Activated CD4-positive, alpha-beta memory T cell treated with anti-CD3 and anti-CD28 coated beads, Interleukin-2, amount 10 ng/mL, durations not matched to agents 7 days and 5 days (primary cell): ENCODE data around the gene CD248. TPM values are rescaled to one million over a fixed set of nuclear protein-coding genes. Genes with fewer than 3 reads are reported as not detected.

Source experiments
- CTCF ChIA-PET: fragments of 350-600 bp; sonication (Branson Sonifier 250); formaldehyde crosslinking; loops from one replicate; lab custom pipeline; 2021; ENCODE audit warnings: antibody characterized with exemption, inconsistent platforms; lab: Charles Lee
- POLR2A ChIA-PET: fragments of 350-600 bp; sonication (Branson Sonifier 250); formaldehyde crosslinking; loops from one replicate; lab custom pipeline; 2021; ENCODE audit warnings: antibody characterized with exemption; lab: Charles Lee
- DNase-seq: peaks from one replicate; pipeline ENCODE4 v3.0.0-alpha.2; 2020
- H3K27ac Mint-ChIP-seq: one replicate; pipeline ENCODE4 v1.8.0; 2021; ENCODE audit warnings: mild to moderate bottlenecking, mixed read lengths
- H3K27me3 Mint-ChIP-seq: one replicate; pipeline ENCODE4 v1.8.0; 2021; ENCODE audit warnings: mixed read lengths
- H3K36me3 Mint-ChIP-seq: one replicate; pipeline ENCODE4 v1.8.0; 2021; ENCODE audit warnings: low read depth, mixed read lengths
- H3K4me1 Mint-ChIP-seq: one replicate; pipeline ENCODE4 v1.8.0; 2021; ENCODE audit warnings: mixed read lengths
- H3K4me3 Mint-ChIP-seq: one replicate; pipeline ENCODE4 v1.8.0; 2021; ENCODE audit warnings: mild to moderate bottlenecking, mixed read lengths
- H3K9me3 Mint-ChIP-seq: one replicate; pipeline ENCODE4 v1.8.0; 2021; ENCODE audit warnings: mixed read lengths
- total RNA-seq, 2 experiments: library from RNA; stranded (reverse); gene quantifications; one replicate each; pipeline ENCODE4 v1.2.3, GENCODE V29; 2021

The CD248 gene
- total RNA-seq, 2 experiments from 2014 or later = not detected

- ChIA-PET POLR2A (no interaction called here), CTCF (no interaction called here)
- Mint-ChIP-seq H3K9me3 (no peaks in the 10 kb centered on the region), H3K36me3 (no peaks in the 10 kb centered on the region), H3K27ac (no peak overlapping the region), H3K4me3 (no peak overlapping the region), H3K27me3 (peaks cover 29% of the 10 kb centered on the region), H3K4me1 (peaks cover 16% of the 10 kb centered on the region)
- no peak for DNase-seq
These were observed 21.9 kb downstream of the CD248 start for GRCh38 chr11:66294626-66295620.

DNA sequence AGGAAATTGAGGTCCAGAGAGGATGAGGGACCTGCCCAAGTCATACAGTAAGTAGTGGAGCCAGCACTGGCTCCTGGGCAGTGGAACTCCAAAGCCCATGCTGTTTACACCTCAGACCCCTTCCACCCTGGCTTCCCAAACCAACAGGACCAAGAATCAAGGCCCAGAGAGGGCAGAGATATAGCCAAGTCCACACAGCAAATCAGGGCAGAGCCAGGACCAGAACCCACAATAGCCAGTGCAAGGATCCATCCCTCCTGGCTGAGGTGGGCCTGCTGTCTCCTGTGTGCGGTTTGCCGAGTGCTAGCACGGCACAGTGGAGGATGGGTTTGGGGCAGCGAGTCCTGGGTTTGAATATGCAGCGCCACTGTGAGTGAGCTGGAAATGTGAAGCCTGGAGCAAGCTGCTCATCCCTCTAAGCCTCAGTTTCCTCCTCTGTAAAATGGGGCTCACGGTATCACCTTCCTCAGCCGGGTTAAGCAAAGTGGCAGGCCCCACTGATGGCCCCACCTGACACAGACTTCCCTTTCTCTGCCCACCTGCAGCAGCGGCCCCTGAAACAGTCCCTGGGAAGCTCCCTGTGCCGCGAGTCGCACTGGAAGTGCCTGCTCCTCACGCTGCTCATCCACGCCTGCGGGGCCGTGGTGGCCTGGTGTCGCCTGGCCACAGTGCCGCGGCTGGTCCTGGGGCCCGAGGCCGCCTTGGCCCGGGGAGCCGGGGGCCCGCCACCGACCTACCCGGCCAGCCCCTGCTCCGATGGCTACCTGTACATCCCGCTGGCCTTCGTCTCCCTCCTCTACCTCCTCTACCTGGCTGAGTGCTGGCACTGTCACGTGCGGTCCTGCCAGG lies 22.8 kb downstream of the CD248 start:
- Mint-ChIP-seq H3K27ac (no peak overlapping the region), H3K27me3 (peaks cover 29% of the 10 kb centered on the region), H3K9me3 (no peaks in the 10 kb centered on the region), H3K4me1 (peaks cover 24% of the 10 kb centered on the region), H3K36me3 (no peaks in the 10 kb centered on the region), H3K4me3 (no peak overlapping the region)
- DNase-seq = no peak
- POLR2A ChIA-PET = no interaction called here
- CTCF ChIA-PET = no interaction called here

DNA sequence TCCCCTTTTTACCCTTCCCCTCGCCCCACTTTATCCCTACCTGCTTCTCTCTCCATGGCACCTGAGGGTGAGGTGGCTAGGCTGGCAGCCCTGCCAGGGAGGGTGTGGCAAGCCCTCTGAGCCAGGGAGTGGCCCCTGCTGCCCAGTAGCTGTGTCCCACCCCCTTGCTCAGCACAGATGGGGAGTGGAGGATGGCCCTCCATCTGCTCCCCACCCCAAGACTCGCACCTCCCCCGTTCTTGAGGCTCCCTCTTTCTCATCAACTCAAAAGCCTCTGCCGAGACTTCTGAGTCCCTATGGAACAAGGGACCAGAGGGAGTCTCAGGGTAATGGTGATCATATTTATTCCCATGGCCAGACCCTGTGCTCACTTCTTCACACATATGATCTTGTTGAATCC lies 23.5 kb downstream of the CD248 start:
- DNase-seq = no peak
- H3K27ac Mint-ChIP-seq = no peak overlapping the region
- ChIA-PET POLR2A (no interaction called here), CTCF (no interaction called here)
- H3K4me3 Mint-ChIP-seq = no peak overlapping the region
- H3K36me3 Mint-ChIP-seq = no peaks in the 10 kb centered on the region
- no peaks in the 10 kb centered on the region for H3K9me3 Mint-ChIP-seq
- H3K4me1 Mint-ChIP-seq = peaks cover 26% of the 10 kb centered on the region
- peaks cover 29% of the 10 kb centered on the region for H3K27me3 Mint-ChIP-seq

DNA sequence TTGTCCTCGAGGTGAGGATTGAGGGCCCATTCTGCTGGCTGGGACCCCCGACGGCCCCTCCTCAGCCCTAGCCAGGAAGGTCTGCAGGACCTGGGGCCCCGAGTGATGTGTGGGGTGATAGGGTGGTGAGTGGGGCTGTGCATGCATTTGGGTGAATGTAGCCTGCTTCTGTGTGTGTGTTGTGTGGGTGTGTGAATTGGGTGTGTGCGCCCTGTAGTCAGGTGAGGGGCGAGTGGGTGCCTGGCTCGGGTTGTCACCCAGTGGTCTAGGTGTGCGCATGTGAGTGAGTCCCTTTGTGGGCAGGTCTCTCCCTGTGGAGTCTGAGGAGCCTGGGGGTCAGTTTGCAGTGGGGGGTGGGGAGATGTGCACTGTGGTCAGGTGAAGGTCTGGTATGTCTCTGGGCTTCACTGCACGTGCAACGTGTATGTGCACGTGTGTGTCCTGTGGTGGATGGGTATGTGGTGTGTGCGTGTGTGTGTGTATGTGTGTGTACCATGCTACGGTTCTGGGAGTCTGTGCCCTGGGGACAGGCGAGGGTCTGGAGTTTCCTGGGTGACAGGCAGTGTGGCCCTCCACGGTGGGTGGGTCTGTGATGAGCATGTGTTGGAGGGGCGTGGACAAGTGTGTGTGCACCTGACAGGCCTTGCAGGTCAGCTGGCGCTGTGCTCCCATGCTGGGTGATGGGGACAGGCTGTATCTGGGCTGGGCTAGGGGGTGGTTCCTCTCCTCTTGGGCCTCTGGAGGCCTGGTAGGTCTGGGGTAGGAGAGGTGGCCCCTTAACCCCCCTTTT lies 24.1 kb downstream of the CD248 start:
- Mint-ChIP-seq H3K36me3 (no peaks in the 10 kb centered on the region), H3K4me1 (peaks cover 30% of the 10 kb centered on the region), H3K9me3 (no peaks in the 10 kb centered on the region), H3K27me3 (peaks cover 29% of the 10 kb centered on the region), H3K4me3 (peak overlapping the region; percentile 17), H3K27ac (no peak overlapping the region)
- ChIA-PET POLR2A (no interaction called here), CTCF (no interaction called here)
- no peak for DNase-seq

- ChIA-PET CTCF (interaction anchor here (0.6 to 1.7 kb wide), 3 partner anchors 20 to 138 kb away, joined by 3 to 8 read pairs (median 5); no protein-coding TSS in a partner anchor), POLR2A (interaction anchor here (1.1 to 4.4 kb wide), 2 partner anchors 21 to 52 kb away, joined by 4 to 28 read pairs; no protein-coding TSS in a partner anchor)
- Mint-ChIP-seq H3K27me3 (peaks cover 29% of the 10 kb centered on the region), H3K27ac (no peak within 1 kb of the TSS), H3K36me3 (no peaks in the 10 kb centered on the region), H3K4me3 (peak within 1 kb of the TSS; percentile 92), H3K4me1 (peaks cover 38% of the 10 kb centered on the region), H3K9me3 (no peaks in the 10 kb centered on the region)
- DNase-seq = no peak
These were observed 24.9 kb downstream of the CD248 start, which contains the start of gene TMEM151A for GRCh38 chr11:66291706-66292542. TMEM151A (plus strand) TSS chr11:66291894; CDS start chr11:66292014, 120 bp downstream.

- Mint-ChIP-seq H3K4me3 (no peak overlapping the region), H3K9me3 (no peaks in the 10 kb centered on the region), H3K36me3 (no peaks in the 10 kb centered on the region), H3K4me1 (peaks cover 42% of the 10 kb centered on the region), H3K27me3 (peaks cover 29% of the 10 kb centered on the region), H3K27ac (no peak overlapping the region)
- no peak for DNase-seq
- ChIA-PET CTCF (interaction anchor here (1.6 to 1.7 kb wide), 2 partner anchors 20 to 69 kb away, joined by 3 to 8 read pairs; no protein-coding TSS in a partner anchor), POLR2A (interaction anchor here (1.1 to 4.4 kb wide), 2 partner anchors 21 to 53 kb away, joined by 4 to 28 read pairs; no protein-coding TSS in a partner anchor)
These were observed 25.5 kb downstream of the CD248 start for GRCh38 chr11:66291303-66291705.

GRCh38 chr11:66290330-66290621 lies 26.6 kb downstream of the CD248 start:
- CTCF ChIA-PET = interaction anchor here (1.6 to 2.1 kb wide), 2 partner anchors 25 to 68 kb away, joined by 3 to 5 read pairs; no protein-coding TSS in a partner anchor
- Mint-ChIP-seq H3K36me3 (no peaks in the 10 kb centered on the region), H3K27ac (no peak overlapping the region), H3K27me3 (peaks cover 29% of the 10 kb centered on the region), H3K9me3 (no peaks in the 10 kb centered on the region), H3K4me1 (peaks cover 42% of the 10 kb centered on the region), H3K4me3 (peak overlapping the region; percentile 92)
- POLR2A ChIA-PET = interaction anchor here (1.0 to 4.4 kb wide), 4 partner anchors 11 to 46 kb away, joined by 3 to 28 read pairs (median 20); partner anchors contain the start of genes CNIH2, RAB1B and RIN1
- no peak for DNase-seq

DNA sequence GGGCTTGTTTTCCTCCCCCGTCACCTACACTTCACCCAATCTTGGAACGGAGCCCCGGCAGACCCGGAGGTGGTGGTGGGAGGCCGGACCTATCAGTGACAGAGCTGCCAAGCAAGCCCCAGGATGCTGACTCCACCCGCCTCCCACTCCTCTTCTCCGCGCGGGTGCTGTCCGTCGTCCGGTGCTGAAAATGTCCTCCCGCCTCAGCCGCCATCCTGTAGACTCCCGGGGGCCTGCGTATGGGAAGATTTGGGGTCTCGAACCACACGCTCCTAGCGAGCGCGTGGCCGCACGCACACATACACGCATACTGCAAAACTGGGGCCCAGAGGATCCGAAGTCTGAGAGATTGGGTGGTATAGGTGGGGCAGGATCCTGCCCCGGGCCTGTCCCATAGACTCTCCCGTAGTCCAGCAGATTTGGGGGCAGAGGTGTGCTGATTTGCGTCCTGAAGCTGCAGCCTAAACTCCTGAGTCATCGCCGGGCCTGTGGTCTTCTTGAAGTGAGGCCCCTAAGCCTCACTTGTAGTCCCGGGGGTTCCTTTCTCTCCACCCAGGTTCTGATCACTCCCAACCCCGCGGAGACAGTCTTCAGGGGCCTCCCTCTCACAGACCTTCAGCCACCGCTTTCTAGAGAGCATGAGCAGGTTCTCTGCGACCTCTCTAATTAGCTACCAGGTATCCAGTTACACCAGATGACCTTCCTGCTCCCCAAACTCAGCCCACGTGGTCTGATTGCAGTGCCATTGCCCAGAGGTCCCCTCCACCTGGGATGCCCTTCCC lies 27.1 kb downstream of the CD248 start:
- peak overlapping the region; percentile 78 for H3K27ac Mint-ChIP-seq
- POLR2A ChIA-PET = interaction anchor here (0.6 to 4.4 kb wide), 18 partner anchors 10 to 577 kb away, joined by 3 to 28 read pairs (median 4); partner anchors contain the start of genes BRMS1, CNIH2, RAB1B and RBM4
- CTCF ChIA-PET = interaction anchor here (0.8 to 3.8 kb wide), 10 partner anchors 9 to 349 kb away, joined by 3 to 33 read pairs (median 4); partner anchors contain the start of genes MRPL11 and RBM4
- H3K9me3 Mint-ChIP-seq = no peaks in the 10 kb centered on the region
- H3K4me1 Mint-ChIP-seq = peaks cover 42% of the 10 kb centered on the region
- H3K4me3 Mint-ChIP-seq = peak overlapping the region; percentile 92
- no peaks in the 10 kb centered on the region for H3K36me3 Mint-ChIP-seq
- H3K27me3 Mint-ChIP-seq = peaks cover 29% of the 10 kb centered on the region
- DNase-seq = peak; percentile 82

DNA sequence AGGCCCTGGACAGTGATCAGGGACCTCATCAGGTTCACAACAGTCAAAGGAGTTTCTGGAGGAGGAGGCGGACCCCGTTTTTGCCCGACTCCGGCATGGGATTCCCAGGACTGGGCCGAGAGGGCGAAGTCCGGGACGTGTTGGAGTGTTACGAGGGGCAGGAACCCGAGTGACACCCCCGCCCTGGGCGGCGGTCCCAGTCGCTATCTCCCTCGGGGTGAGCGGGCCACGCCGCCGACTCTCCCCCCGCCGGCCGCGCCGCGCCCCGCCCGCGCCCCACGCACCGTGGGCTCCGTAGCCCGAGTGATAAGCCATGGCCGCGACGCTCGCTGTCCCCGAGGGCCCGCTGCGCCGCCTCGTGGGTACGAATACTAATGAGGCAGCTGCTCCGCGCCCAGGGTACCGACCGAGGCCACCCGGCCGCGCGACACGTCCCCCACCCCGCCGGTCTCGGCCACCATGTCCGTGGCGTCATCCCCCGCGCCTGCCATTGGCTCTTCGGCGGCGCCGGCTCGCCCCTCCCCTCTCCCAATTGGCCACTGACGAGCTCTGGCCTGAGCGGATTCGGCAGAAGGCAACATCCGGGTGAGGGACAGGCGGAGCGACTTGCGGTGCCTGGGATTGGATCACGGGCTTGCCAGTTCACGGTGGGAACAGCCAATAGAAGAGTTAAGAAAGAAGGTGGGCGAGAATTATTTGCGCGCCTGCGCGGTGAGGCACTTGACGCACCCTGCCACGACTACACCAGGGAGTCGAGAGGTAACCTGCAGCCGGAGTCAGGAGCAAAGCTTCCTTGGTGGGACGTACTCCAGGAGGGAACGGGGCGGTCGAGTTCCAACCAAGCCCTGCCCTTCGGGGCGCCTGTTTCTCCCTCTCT lies 27.9 kb downstream of the CD248 start, which contains the start of gene YIF1A:
YIF1A (minus strand) TSS at position 473 of the 877 bp plus-strand sequence; CDS start at position 315, 158 bp downstream.
- peaks cover 27% of the 10 kb centered on the region for H3K27me3 Mint-ChIP-seq
- no peaks in the 10 kb centered on the region for H3K9me3 Mint-ChIP-seq
- no peaks in the 10 kb centered on the region for H3K36me3 Mint-ChIP-seq
- peak within 1 kb of the TSS; percentile 83 for H3K27ac Mint-ChIP-seq
- H3K4me3 Mint-ChIP-seq = peak within 1 kb of the TSS; percentile 92
- peak; percentile 99 for DNase-seq
- CTCF ChIA-PET = interaction anchor here (0.7 to 3.8 kb wide), 10 partner anchors 8 to 349 kb away, joined by 3 to 33 read pairs (median 4); partner anchors contain the start of genes MRPL11 and RBM4
- POLR2A ChIA-PET = interaction anchor here (0.6 to 4.4 kb wide), 18 partner anchors 9 to 576 kb away, joined by 3 to 28 read pairs (median 4); partner anchors contain the start of genes BRMS1, CNIH2, RAB1B and RBM4
- H3K4me1 Mint-ChIP-seq = peaks cover 42% of the 10 kb centered on the region
